Measurements from ENCODE around the gene RALGPS2. TPM values are rescaled to one million over a fixed set of nuclear protein-coding genes. Genes with fewer than 3 reads are reported as not detected.

Gene RALGPS2
- total RNA-seq, 5 donors from 2014 or later (not counting 1 experiment from before 2014, with no cell fraction given) = 11.2 to 17.5 (median 12.4) TPM

DNA sequence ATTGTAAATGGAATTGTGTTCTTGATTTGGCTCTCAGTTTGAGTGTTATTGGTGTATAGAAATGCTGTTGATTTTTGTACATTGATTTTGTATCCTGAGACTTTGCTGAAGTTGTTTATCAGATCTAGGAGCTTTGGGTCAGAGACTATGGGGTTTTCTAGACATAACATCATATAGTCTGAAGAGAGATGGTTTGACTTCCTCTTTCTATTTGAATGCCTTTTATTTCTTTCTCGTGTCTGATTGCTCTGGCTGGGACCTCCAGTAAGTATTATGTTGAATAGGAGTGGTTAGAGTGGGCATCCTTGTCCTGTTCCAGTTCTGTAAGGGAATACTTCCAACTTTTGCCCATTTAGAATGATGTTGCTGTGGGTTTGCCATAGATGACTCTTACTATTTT, 185.0 kb downstream of the RALGPS2 start:
- Mint-ChIP-seq H3K9me3 (no peaks in the 10 kb centered on the region), H3K4me3 (no peak overlapping the region), H3K36me3 (peaks cover 60% of the 10 kb centered on the region), H3K27ac (peak overlapping the region in 1 of 2 donors; percentile 55), H3K4me1 (no peaks in the 10 kb centered on the region), H3K27me3 (no peaks in the 10 kb centered on the region)
- Histone ChIP-seq H3K4me1 (ENCODE audit: control insufficient read depth in 1 of 2, extremely low read depth in 1 of 2, insufficient read depth in 2 of 2, low read length in 2 of 2) (no peaks in the 10 kb centered on the region), H3K27me3 (replicated peaks in 1 of 2; ENCODE audit: control insufficient read depth in 2 of 2, extremely low read depth in 1 of 2, insufficient read depth in 2 of 2, low read length in 1 of 2) (peaks cover 0 to 4% of the 10 kb centered on the region in 2 experiments), H3K9me3 (no peaks in the 10 kb centered on the region), H3K36me3 (ENCODE audit: control insufficient read depth in 2 of 2, extremely low read depth in 1 of 2, insufficient read depth in 1 of 2, low read length in 1 of 2) (peaks cover 0 to 5% of the 10 kb centered on the region in 2 donors), H3K4me3 (ENCODE audit: control insufficient read depth in 1 of 2, extremely low read depth in 1 of 2, low read length in 1 of 2) (no peak overlapping the region), H3K27ac (ENCODE audit: low read length) (no peak overlapping the region)
- ATAC-seq (replicated peaks in 1 of 4) (no peak), DNase-seq (no peak)
- WGBS (ENCODE audit: insufficient coverage) = no CpG with 5 or more reads among the region's 1 CpG
- ChIA-PET POLR2A (no interaction called here), CTCF (no interaction called here)

DNA sequence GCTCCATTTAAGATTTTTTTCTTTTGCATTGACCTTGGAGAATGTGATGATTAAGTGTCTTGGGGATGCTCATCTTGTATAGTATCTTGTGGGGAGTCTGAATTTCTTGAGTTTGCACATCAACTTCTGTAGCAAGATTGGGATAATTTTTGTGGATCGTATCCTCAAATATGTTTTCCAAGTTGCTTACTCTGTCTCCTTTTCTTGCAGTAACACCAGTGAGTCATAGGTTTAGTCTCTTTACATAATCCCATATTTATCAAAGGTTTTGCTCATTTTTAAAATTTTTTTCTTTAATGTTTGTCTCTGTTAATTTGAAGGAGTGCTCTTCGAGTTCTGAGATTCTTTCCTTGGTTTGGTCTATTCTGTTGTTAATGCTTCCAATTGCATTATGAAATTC, 187.6 kb downstream of the RALGPS2 start:
- ChIA-PET CTCF (interaction anchor here in 1 of 2 donors (1.0 kb wide), 1 partner anchor 10 kb away, joined by 3 read pairs; no protein-coding TSS in a partner anchor), POLR2A (no interaction called here)
- Histone ChIP-seq H3K4me1 (ENCODE audit: control insufficient read depth in 1 of 2, extremely low read depth in 1 of 2, insufficient read depth in 2 of 2, low read length in 2 of 2) (no peaks in the 10 kb centered on the region), H3K9me3 (no peaks in the 10 kb centered on the region), H3K4me3 (ENCODE audit: control insufficient read depth in 1 of 2, extremely low read depth in 1 of 2, low read length in 1 of 2) (no peak overlapping the region), H3K36me3 (ENCODE audit: control insufficient read depth in 2 of 2, extremely low read depth in 1 of 2, insufficient read depth in 1 of 2, low read length in 1 of 2) (peaks cover 0 to 5% of the 10 kb centered on the region in 2 donors), H3K27ac (ENCODE audit: low read length) (no peak overlapping the region), H3K27me3 (replicated peaks in 1 of 2; ENCODE audit: control insufficient read depth in 2 of 2, extremely low read depth in 1 of 2, insufficient read depth in 2 of 2, low read length in 1 of 2) (peaks cover 0 to 4% of the 10 kb centered on the region in 2 experiments)
- Mint-ChIP-seq H3K4me3 (no peak overlapping the region), H3K27ac (no peak overlapping the region), H3K36me3 (peaks cover 65% of the 10 kb centered on the region), H3K9me3 (no peaks in the 10 kb centered on the region), H3K4me1 (no peaks in the 10 kb centered on the region), H3K27me3 (no peaks in the 10 kb centered on the region)
- DNase-seq (no peak), ATAC-seq (replicated peaks in 1 of 4) (no peak)
- WGBS (ENCODE audit: insufficient coverage) = 100% methylated on average over 1 of the region's 2 CpGs

DNA sequence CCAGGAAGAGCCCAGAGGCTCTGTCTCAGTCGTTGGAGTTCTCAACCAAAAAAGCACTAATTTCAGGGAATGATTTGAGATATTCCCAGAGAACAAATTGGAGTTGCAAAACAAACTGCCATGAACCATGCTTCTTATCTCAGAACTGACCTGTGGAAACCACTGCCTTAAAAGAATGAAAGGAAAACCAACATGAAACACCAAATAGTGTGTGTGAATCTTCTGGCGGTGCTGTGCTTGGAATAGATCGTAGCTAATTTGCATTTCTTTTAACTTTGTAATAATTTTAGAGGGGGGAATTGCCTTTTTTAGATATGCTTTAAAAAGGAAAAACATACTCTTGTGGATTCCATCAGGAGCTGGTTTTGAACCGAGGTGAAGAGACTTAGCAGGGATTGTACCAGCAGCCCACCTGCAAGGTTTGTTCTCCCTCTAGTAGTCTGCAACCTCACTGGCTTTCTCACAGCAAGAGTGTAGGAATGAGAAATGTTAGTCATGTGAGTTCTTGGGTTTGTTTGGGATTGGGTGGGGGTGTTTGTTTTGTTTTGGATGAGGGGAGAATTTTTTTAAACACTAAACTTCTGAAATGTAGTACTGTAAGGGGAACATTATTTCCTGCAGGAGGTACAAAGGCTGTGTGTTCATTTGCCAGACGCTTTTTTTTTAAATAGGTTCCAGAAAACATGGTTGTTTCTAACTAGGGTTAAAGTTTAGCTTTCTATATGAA, 191.6 kb downstream of the RALGPS2 start:
- Histone ChIP-seq H3K9me3 (no peaks in the 10 kb centered on the region), H3K4me3 (ENCODE audit: control insufficient read depth in 1 of 2, extremely low read depth in 1 of 2, low read length in 1 of 2) (no peak overlapping the region), H3K36me3 (ENCODE audit: control insufficient read depth in 2 of 2, extremely low read depth in 1 of 2, insufficient read depth in 1 of 2, low read length in 1 of 2) (peaks cover 0 to 5% of the 10 kb centered on the region in 2 donors), H3K27me3 (replicated peaks in 1 of 2; ENCODE audit: control insufficient read depth in 2 of 2, extremely low read depth in 1 of 2, insufficient read depth in 2 of 2, low read length in 1 of 2) (peaks cover 0 to 4% of the 10 kb centered on the region in 2 experiments), H3K27ac (ENCODE audit: low read length) (no peak overlapping the region), H3K4me1 (ENCODE audit: control insufficient read depth in 1 of 2, extremely low read depth in 1 of 2, insufficient read depth in 2 of 2, low read length in 2 of 2) (no peaks in the 10 kb centered on the region)
- no peak overlapping the region for H3K4me3 Mint-ChIP-seq
- H3K27ac Mint-ChIP-seq = no peak overlapping the region
- WGBS (ENCODE audit: insufficient coverage) = 59% methylated on average over 2 of the region's 5 CpGs
- H3K36me3 Mint-ChIP-seq = peaks cover 39% of the 10 kb centered on the region
- no peaks in the 10 kb centered on the region for H3K4me1 Mint-ChIP-seq
- ChIA-PET CTCF (no interaction called here), POLR2A (no interaction called here)
- no peaks in the 10 kb centered on the region for H3K9me3 Mint-ChIP-seq
- DNase-seq (no peak), ATAC-seq (replicated peaks in 1 of 4) (no peak)
- no peaks in the 10 kb centered on the region for H3K27me3 Mint-ChIP-seq

DNA sequence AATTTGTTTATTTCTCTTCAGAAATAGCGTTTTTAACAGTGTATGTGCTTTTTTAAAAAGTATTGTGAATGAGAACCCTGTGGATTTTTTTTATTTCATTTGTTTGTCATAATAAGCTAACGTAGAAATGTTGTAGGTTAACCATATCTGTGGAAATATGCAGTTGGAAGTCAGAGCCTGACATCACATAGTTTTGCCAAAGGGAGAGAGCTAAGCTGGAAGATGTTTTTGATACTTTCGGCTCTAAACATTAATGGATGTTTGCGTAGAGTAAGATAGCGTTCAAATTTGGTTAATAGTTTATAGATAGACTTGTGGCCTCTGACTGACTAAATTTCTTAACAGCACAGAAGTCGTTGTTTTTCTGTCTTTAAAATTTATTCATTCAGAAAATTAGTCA, 193.3 kb downstream of the RALGPS2 start:
- Histone ChIP-seq H3K4me1 (ENCODE audit: control insufficient read depth in 1 of 2, extremely low read depth in 1 of 2, insufficient read depth in 2 of 2, low read length in 2 of 2) (no peaks in the 10 kb centered on the region), H3K4me3 (ENCODE audit: control insufficient read depth in 1 of 2, extremely low read depth in 1 of 2, low read length in 1 of 2) (no peak overlapping the region), H3K27me3 (replicated peaks in 1 of 2; ENCODE audit: control insufficient read depth in 2 of 2, extremely low read depth in 1 of 2, insufficient read depth in 2 of 2, low read length in 1 of 2) (peaks cover 0 to 4% of the 10 kb centered on the region in 2 experiments), H3K9me3 (no peaks in the 10 kb centered on the region), H3K27ac (ENCODE audit: low read length) (no peak overlapping the region), H3K36me3 (ENCODE audit: control insufficient read depth in 2 of 2, extremely low read depth in 1 of 2, insufficient read depth in 1 of 2, low read length in 1 of 2) (peaks cover 0 to 5% of the 10 kb centered on the region in 2 donors)
- 94% methylated on average over 2 of the region's 6 CpGs for WGBS (ENCODE audit: insufficient coverage)
- H3K4me3 Mint-ChIP-seq = no peak overlapping the region
- no peak for ATAC-seq (replicated peaks in 1 of 4)
- CTCF ChIA-PET = no interaction called here
- no peak overlapping the region for H3K27ac Mint-ChIP-seq
- POLR2A ChIA-PET = no interaction called here
- H3K36me3 Mint-ChIP-seq = peaks cover 39% of the 10 kb centered on the region
- no peaks in the 10 kb centered on the region for H3K27me3 Mint-ChIP-seq
- H3K9me3 Mint-ChIP-seq = peaks cover 0 to 10% (median 1%) of the 10 kb centered on the region in 3 donors
- no peak for DNase-seq
- H3K4me1 Mint-ChIP-seq = no peaks in the 10 kb centered on the region

- Mint-ChIP-seq H3K4me3 (no peak overlapping the region), H3K9me3 (peaks cover 0 to 15% (median 8%) of the 10 kb centered on the region in 3 donors), H3K36me3 (peaks cover 37% of the 10 kb centered on the region), H3K4me1 (no peaks in the 10 kb centered on the region), H3K27ac (no peak overlapping the region), H3K27me3 (no peaks in the 10 kb centered on the region)
- CTCF ChIA-PET = no interaction called here
- peaks cover 0 to under 1% of the 10 kb centered on the region in 2 experiments for H3K27me3 ChIP-seq (replicated peaks in 1 of 2; ENCODE audit: control insufficient read depth in 2 of 2, extremely low read depth in 1 of 2, insufficient read depth in 2 of 2, low read length in 1 of 2)
- H3K36me3 ChIP-seq (ENCODE audit: control insufficient read depth in 2 of 2, extremely low read depth in 1 of 2, insufficient read depth in 1 of 2, low read length in 1 of 2) = peaks cover 0 to under 1% of the 10 kb centered on the region in 2 donors
- H3K27ac ChIP-seq (ENCODE audit: low read length) = no peak overlapping the region
- no CpG with 5 or more reads among the region's 2 CpGs for WGBS (ENCODE audit: insufficient coverage)
- no peaks in the 10 kb centered on the region for H3K4me1 ChIP-seq (ENCODE audit: control insufficient read depth in 1 of 2, extremely low read depth in 1 of 2, insufficient read depth in 2 of 2, low read length in 2 of 2)
- DNase-seq (no peak), ATAC-seq (replicated peaks in 1 of 4) (no peak)
- no peaks in the 10 kb centered on the region for H3K9me3 ChIP-seq
- POLR2A ChIA-PET = no interaction called here
- no peak overlapping the region for H3K4me3 ChIP-seq (ENCODE audit: control insufficient read depth in 1 of 2, extremely low read depth in 1 of 2, low read length in 1 of 2)
These were observed 193.9 kb downstream of the RALGPS2 start for GRCh38 chr1:178918955-178919354.

DNA sequence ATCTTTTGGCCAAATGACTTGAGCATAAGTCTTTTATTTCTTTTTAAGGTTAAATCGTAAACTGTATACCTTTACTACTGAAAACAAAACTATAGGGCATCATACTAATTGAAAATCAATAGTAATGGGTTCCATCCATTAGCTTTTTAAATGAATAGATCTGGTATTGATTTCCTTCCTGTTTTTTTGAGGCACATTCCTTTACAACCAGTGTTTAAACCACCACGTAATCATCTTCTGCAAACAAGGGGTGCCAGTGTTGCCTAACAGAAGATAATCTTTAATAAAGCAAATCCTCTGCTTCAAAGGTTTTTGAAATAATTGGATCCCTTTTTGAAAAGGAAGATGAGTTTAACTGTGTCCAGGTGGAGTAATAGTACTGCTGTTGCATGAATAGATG, 194.5 kb downstream of the RALGPS2 start:
- Histone ChIP-seq H3K27ac (ENCODE audit: low read length) (no peak overlapping the region), H3K36me3 (ENCODE audit: control insufficient read depth in 2 of 2, extremely low read depth in 1 of 2, insufficient read depth in 1 of 2, low read length in 1 of 2) (no peaks in the 10 kb centered on the region), H3K4me1 (ENCODE audit: control insufficient read depth in 1 of 2, extremely low read depth in 1 of 2, insufficient read depth in 2 of 2, low read length in 2 of 2) (no peaks in the 10 kb centered on the region), H3K9me3 (peaks cover 1% of the 10 kb centered on the region), H3K4me3 (ENCODE audit: control insufficient read depth in 1 of 2, extremely low read depth in 1 of 2, low read length in 1 of 2) (no peak overlapping the region), H3K27me3 (replicated peaks in 1 of 2; ENCODE audit: control insufficient read depth in 2 of 2, extremely low read depth in 1 of 2, insufficient read depth in 2 of 2, low read length in 1 of 2) (no peaks in the 10 kb centered on the region)
- Mint-ChIP-seq H3K36me3 (peaks cover 33% of the 10 kb centered on the region), H3K27me3 (no peaks in the 10 kb centered on the region), H3K27ac (no peak overlapping the region), H3K4me1 (no peaks in the 10 kb centered on the region), H3K9me3 (peaks cover 0 to 21% (median 14%) of the 10 kb centered on the region in 3 donors), H3K4me3 (no peak overlapping the region)
- ChIA-PET POLR2A (no interaction called here), CTCF (no interaction called here)
- DNase-seq = no peak
- ATAC-seq (replicated peaks in 1 of 4) = no peak
- 83% methylated on average over 1 of the region's 2 CpGs for WGBS (ENCODE audit: insufficient coverage)

All from T-cell (primary cell).